ENCODE results near the gene ARNT2. TPM values are rescaled to one million over a fixed set of nuclear protein-coding genes. Genes with fewer than 3 reads are reported as not detected.

Gene ARNT2
- total RNA-seq, 1 experiment from 2014 or later = 3.6 TPM

- peaks cover 40% of the 10 kb centered on the region for H3K4me1 Mint-ChIP-seq (ENCODE audit: low read depth, unreplicated experiment)
- CTCF ChIA-PET = no interaction called here
- H3K27me3 Mint-ChIP-seq (ENCODE audit: unreplicated experiment) = no peaks in the 10 kb centered on the region
Observed at GRCh38 chr15:80582816-80583423, 178.7 kb downstream of the ARNT2 start.

GRCh38 chr15:80584561-80584964 lies 180.4 kb downstream of the ARNT2 start:
- Mint-ChIP-seq H3K27ac (ENCODE audit: unreplicated experiment) (peak overlapping the region; percentile 20), H3K9me3 (ENCODE audit: low read depth, unreplicated experiment) (peaks cover 4% of the 10 kb centered on the region), H3K4me1 (ENCODE audit: low read depth, unreplicated experiment) (peaks cover 56% of the 10 kb centered on the region), H3K4me3 (ENCODE audit: low read depth, unreplicated experiment) (peak overlapping the region; percentile 4), H3K27me3 (ENCODE audit: unreplicated experiment) (no peaks in the 10 kb centered on the region), H3K36me3 (ENCODE audit: insufficient read depth, unreplicated experiment) (peaks cover 13% of the 10 kb centered on the region)
- TF ChIP-seq, protein P1, sequence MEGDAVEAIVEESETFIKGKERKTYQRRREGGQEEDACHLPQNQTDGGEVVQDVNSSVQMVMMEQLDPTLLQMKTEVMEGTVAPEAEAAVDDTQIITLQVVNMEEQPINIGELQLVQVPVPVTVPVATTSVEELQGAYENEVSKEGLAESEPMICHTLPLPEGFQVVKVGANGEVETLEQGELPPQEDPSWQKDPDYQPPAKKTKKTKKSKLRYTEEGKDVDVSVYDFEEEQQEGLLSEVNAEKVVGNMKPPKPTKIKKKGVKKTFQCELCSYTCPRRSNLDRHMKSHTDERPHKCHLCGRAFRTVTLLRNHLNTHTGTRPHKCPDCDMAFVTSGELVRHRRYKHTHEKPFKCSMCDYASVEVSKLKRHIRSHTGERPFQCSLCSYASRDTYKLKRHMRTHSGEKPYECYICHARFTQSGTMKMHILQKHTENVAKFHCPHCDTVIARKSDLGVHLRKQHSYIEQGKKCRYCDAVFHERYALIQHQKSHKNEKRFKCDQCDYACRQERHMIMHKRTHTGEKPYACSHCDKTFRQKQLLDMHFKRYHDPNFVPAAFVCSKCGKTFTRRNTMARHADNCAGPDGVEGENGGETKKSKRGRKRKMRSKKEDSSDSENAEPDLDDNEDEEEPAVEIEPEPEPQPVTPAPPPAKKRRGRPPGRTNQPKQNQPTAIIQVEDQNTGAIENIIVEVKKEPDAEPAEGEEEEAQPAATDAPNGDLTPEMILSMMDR (IDR thresholded peaks at IDR 0.05; ENCODE audit: unreplicated experiment) = peak; percentile 10
- peak; percentile 59 for DNase-seq
- no TSS peak for BruUV-seq (replicated peaks)
- CTCF ChIA-PET = interaction anchor here (0.6 to 1.6 kb wide), 5 partner anchors 12 to 195 kb away, joined by 3 to 5 read pairs (median 4); partner anchors contain the start of gene CEMIP
- intact Hi-C loops (cut with micrococcal nuclease; ENCODE audit: unreplicated experiment) = loop anchor here (1.0 kb wide), 1 partner anchor 17 kb away; no protein-coding TSS in a partner anchor

More at GRCh38 chr15:80582816-80583423, 178.7 kb downstream of the ARNT2 start:
- intact Hi-C loops (cut with micrococcal nuclease; ENCODE audit: unreplicated experiment) = no loop called here
- Mint-ChIP-seq H3K27ac (ENCODE audit: unreplicated experiment) (no peak overlapping the region), H3K9me3 (ENCODE audit: low read depth, unreplicated experiment) (no peaks in the 10 kb centered on the region), H3K4me3 (ENCODE audit: low read depth, unreplicated experiment) (no peak overlapping the region), H3K36me3 (ENCODE audit: insufficient read depth, unreplicated experiment) (no peaks in the 10 kb centered on the region)
- no TSS peak for BruUV-seq (replicated peaks)
- TF ChIP-seq, protein P1 (IDR thresholded peaks at IDR 0.05; ENCODE audit: unreplicated experiment) = no peak
- no peak for DNase-seq

GRCh38 chr15:80584973-80585525 lies 180.9 kb downstream of the ARNT2 start:
- H3K27me3 Mint-ChIP-seq (ENCODE audit: unreplicated experiment) = no peaks in the 10 kb centered on the region
- CTCF ChIA-PET = interaction anchor here (0.6 to 1.6 kb wide), 6 partner anchors 12 to 194 kb away, joined by 3 to 5 read pairs (median 4); partner anchors contain the start of gene CEMIP
- intact Hi-C loops (cut with micrococcal nuclease; ENCODE audit: unreplicated experiment) = loop anchor here (1.0 kb wide), 5 partner anchors 18 to 385 kb away; no protein-coding TSS in a partner anchor

DNA sequence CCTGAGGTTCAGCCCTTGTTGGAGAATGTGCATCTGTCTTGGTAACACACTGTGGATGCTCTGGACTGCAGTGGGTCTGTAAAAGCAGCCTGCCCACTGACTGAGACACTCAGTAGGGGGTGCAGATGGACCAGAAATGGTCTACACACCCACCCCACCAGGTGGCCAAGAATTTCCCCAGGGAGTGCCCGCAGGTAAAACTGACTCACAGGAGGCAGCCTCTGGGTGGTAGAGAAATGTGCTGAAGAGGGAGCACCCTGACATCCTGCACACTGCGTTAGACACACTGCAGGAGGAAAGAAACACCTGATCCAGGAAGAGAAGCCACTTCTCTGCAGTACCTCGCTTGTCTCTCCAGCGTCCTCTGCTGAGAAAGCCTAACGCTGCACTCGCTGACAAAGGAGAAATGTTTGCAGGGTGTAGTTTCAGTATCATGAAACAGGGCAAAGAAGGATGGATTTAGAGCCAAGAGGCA lies 181.4 kb downstream of the ARNT2 start:
- H3K4me3 Mint-ChIP-seq (ENCODE audit: low read depth, unreplicated experiment) = no peak overlapping the region
- H3K36me3 Mint-ChIP-seq (ENCODE audit: insufficient read depth, unreplicated experiment) = peaks cover 13% of the 10 kb centered on the region
- BruUV-seq (replicated peaks) = no TSS peak
- peak; percentile 77 for DNase-seq
- intact Hi-C loops (cut with micrococcal nuclease; ENCODE audit: unreplicated experiment) = loop anchor here (1.0 kb wide), 4 partner anchors 112 to 385 kb away; no protein-coding TSS in a partner anchor
- H3K9me3 Mint-ChIP-seq (ENCODE audit: low read depth, unreplicated experiment) = peaks cover 4% of the 10 kb centered on the region
- CTCF ChIA-PET = interaction anchor here (0.7 to 1.6 kb wide), 7 partner anchors 11 to 194 kb away, joined by 3 to 6 read pairs (median 4); partner anchors contain the start of gene CEMIP
- no peaks in the 10 kb centered on the region for H3K27me3 Mint-ChIP-seq (ENCODE audit: unreplicated experiment)
- TF ChIP-seq, protein P1 (IDR thresholded peaks at IDR 0.05; ENCODE audit: unreplicated experiment) = peak; percentile 50
- H3K27ac Mint-ChIP-seq (ENCODE audit: unreplicated experiment) = peak overlapping the region; percentile 65
- H3K4me1 Mint-ChIP-seq (ENCODE audit: low read depth, unreplicated experiment) = peaks cover 57% of the 10 kb centered on the region

More at GRCh38 chr15:80584973-80585525, 180.9 kb downstream of the ARNT2 start:
- TF ChIP-seq, protein P1 (IDR thresholded peaks at IDR 0.05; ENCODE audit: unreplicated experiment) = no peak
- no peak for DNase-seq
- H3K27ac Mint-ChIP-seq (ENCODE audit: unreplicated experiment) = peak overlapping the region; percentile 65
- peaks cover 57% of the 10 kb centered on the region for H3K4me1 Mint-ChIP-seq (ENCODE audit: low read depth, unreplicated experiment)
- H3K36me3 Mint-ChIP-seq (ENCODE audit: insufficient read depth, unreplicated experiment) = peaks cover 13% of the 10 kb centered on the region
- no peak overlapping the region for H3K4me3 Mint-ChIP-seq (ENCODE audit: low read depth, unreplicated experiment)
- peaks cover 4% of the 10 kb centered on the region for H3K9me3 Mint-ChIP-seq (ENCODE audit: low read depth, unreplicated experiment)
- no TSS peak for BruUV-seq (replicated peaks)

Data from Calu3 (cell line).